Esophagus squamous epithelium (tissue), 4 donors: Measurements from ENCODE around the gene EGR4.
"Not testable (repeated sequence)": the region's sequence is repeated elsewhere in the genome, so short reads cannot be mapped to it uniquely, and the experiment has no call there.

Experiments
- POLR2A ChIP-seq, 4 donors: fragments of 450-650 bp; IDR thresholded peaks; one replicate each; pipeline ENCODE4 v1.6.1; 2017; ENCODE audit warnings: antibody characterized with exemption in 4 of 4, mild to moderate bottlenecking in 4 of 4, moderate library complexity in 3 of 4
- TF ChIP-seq, protein P1 (sequence below), 6 experiments: fragments of 450-650 bp in 4 of 6; fragments of 200-600 bp in 2 of 6; sonication (generic) in 2 of 6; IDR thresholded peaks; one replicate each; pipeline ENCODE4 v1.5.1; 2016 to 2019; ENCODE audit warnings: antibody characterized with exemption in 6 of 6, mild to moderate bottlenecking in 4 of 6, moderate library complexity in 4 of 6

DNA sequence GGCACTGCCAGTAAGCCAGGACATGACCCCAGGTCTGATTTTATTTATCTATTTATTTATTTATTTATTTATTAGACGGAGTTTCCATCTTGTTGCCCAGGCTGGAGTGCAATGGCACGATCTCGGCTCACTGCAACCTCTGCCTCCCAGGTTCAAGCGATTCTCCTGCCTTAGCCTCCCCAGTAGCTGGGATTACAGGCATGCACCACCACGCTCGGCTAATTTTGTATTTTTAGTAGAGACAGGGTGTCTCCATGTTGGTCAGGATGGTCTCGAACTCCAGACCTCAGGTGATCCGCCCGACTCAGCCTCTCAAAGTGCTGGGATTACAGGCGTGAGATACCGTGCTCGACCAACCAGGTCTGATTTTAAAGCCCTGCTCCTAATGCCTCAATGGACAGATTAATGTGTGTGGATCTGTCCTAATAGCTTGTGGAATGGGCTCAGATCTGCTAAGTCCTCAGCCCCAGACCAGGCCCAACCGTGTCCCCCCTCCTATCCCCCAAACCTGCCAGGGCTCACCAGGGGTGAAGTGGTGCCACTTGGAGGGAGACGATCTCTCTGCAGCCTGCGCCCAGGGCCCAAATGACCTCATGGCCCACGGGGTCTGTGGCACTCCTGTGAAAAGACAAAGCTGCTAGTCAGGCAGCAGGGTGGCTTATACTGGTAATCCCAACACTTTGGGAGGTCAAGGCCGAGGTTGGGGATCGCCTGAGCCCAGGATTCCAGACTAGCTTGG is 30.5 kb downstream of the EGR4 start:
- TF ChIP-seq, protein P1, sequence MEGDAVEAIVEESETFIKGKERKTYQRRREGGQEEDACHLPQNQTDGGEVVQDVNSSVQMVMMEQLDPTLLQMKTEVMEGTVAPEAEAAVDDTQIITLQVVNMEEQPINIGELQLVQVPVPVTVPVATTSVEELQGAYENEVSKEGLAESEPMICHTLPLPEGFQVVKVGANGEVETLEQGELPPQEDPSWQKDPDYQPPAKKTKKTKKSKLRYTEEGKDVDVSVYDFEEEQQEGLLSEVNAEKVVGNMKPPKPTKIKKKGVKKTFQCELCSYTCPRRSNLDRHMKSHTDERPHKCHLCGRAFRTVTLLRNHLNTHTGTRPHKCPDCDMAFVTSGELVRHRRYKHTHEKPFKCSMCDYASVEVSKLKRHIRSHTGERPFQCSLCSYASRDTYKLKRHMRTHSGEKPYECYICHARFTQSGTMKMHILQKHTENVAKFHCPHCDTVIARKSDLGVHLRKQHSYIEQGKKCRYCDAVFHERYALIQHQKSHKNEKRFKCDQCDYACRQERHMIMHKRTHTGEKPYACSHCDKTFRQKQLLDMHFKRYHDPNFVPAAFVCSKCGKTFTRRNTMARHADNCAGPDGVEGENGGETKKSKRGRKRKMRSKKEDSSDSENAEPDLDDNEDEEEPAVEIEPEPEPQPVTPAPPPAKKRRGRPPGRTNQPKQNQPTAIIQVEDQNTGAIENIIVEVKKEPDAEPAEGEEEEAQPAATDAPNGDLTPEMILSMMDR (IDR thresholded peaks at IDR 0.05) = not testable (repeated sequence)
- TF ChIP-seq POLR2A (IDR thresholded peaks at IDR 0.05) = not testable (repeated sequence)
